Breast epithelium (tissue), 3 donors: ENCODE data around the gene SORCS3.

ENCODE experiments used
- CTCF ChIP-seq, 3 donors: fragments of 450-650 bp; IDR thresholded peaks; one replicate each; pipeline ENCODE4 v1.5.1; 2016 to 2017; ENCODE audit warnings: antibody characterized with exemption in 3 of 3, mild to moderate bottlenecking in 3 of 3, moderate library complexity in 3 of 3
- POLR2A ChIP-seq: fragments of 450-650 bp; IDR thresholded peaks from one replicate; pipeline ENCODE4 v1.6.1; 2016; ENCODE audit warnings: antibody characterized with exemption, mild to moderate bottlenecking, moderate library complexity
- POLR2AphosphoS5 ChIP-seq, 3 donors: sonication (generic); formaldehyde crosslinking; IDR thresholded peaks; one replicate each; pipeline ENCODE4 v1.6.1; 2017; ENCODE audit warnings: antibody characterized with exemption in 3 of 3

DNA sequence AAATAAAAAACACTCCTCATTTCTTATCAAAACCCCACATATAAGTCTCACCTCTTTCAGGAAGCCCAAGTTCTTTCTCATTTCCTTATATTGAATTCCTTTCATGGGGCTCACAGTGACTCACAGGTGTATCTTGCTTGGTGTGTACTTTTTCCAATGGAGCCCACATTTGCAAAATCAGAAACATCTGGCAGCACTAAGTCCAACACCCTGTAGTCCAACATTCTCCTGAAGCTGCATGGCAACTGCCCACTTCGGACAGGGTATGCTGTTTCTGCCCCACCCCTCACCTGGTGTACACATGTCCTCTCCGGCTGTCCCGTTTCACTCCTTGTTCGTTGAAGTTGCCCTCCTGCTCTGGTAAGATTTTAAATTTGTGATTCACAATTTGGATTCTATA, 544.1 kb downstream of the SORCS3 start:
- TF ChIP-seq POLR2AphosphoS5 (IDR thresholded peaks at IDR 0.05) = no peak
- TF ChIP-seq CTCF (IDR thresholded peaks at IDR 0.05) = no peak
- TF ChIP-seq POLR2A = no peak
